GM12872 (cell line): ENCODE measurements around the gene MOB3B.

Experiments used
- CTCF ChIP-seq: IDR thresholded peaks from 3 replicates; pipeline ENCODE4 v1.5.1; 2011; ENCODE audit warnings: low read depth, mild to moderate bottlenecking, low read length, moderate library complexity; ENCODE audit not compliant: insufficient read depth

The MOB3B gene

GRCh38 chr9:27497883-27498417 lies 31.7 kb downstream of the MOB3B start:
- no peak for TF ChIP-seq CTCF

GRCh38 chr9:27496135-27496504 lies 33.5 kb downstream of the MOB3B start:
- no peak for TF ChIP-seq CTCF

- no peak for TF ChIP-seq CTCF
Observed at GRCh38 chr9:27495480-27496134, 34.0 kb downstream of the MOB3B start.

GRCh38 chr9:27491154-27491553 lies 38.5 kb downstream of the MOB3B start:
- TF ChIP-seq CTCF, result no peak

- TF ChIP-seq CTCF, result no peak
Observed at GRCh38 chr9:27489087-27489876, 40.3 kb downstream of the MOB3B start.

- TF ChIP-seq CTCF, result 0 out of 3 replicates have a peak, but pooled peaks have one; percentile 7
Observed at GRCh38 chr9:27487927-27488326, 41.7 kb downstream of the MOB3B start.

- no peak for TF ChIP-seq CTCF
Observed at GRCh38 chr9:27487128-27487640, 42.4 kb downstream of the MOB3B start.
